Liver (tissue), 9 donors: Measurements from ENCODE around the gene CORO7. TPM values are rescaled to one million over a fixed set of nuclear protein-coding genes. Genes with fewer than 3 reads are reported as not detected.

Experiments used
- DNase-seq: peaks from one replicate; pipeline ENCODE4 v3.0.0-alpha.2; 2017; ENCODE audit warnings: low spot score
- H3K27ac ChIP-seq, 2 donors: one replicate each; pipeline ENCODE4 v1.7.0; 2013; ENCODE audit warnings: inconsistent platforms in 2 of 2, low read length in 2 of 2, control low read depth in 1 of 2, low read depth in 1 of 2, mild to moderate bottlenecking in 1 of 2
- H3K27me3 ChIP-seq, 4 donors: one replicate each; pipeline versions ENCODE4 v1.6.1 to v1.7.0; 2013; ENCODE audit warnings: low read length in 3 of 4, inconsistent platforms in 1 of 4, mild to moderate bottlenecking in 1 of 4, moderate library complexity in 1 of 4; ENCODE audit not compliant: control insufficient read depth in 4 of 4, insufficient read depth in 4 of 4
- H3K36me3 ChIP-seq, 4 donors: one replicate each; pipeline versions ENCODE4 v1.6.1 to v1.7.0; 2013; ENCODE audit warnings: low read length in 3 of 4, mild to moderate bottlenecking in 3 of 4, low read depth in 1 of 4, moderate library complexity in 1 of 4; ENCODE audit not compliant: control insufficient read depth in 4 of 4, insufficient read depth in 3 of 4
- H3K4me1 ChIP-seq, 4 donors: one replicate each; pipeline versions ENCODE4 v1.6.1 to v1.7.0; 2013; ENCODE audit warnings: low read length in 3 of 4, mild to moderate bottlenecking in 3 of 4, moderate library complexity in 1 of 4; ENCODE audit not compliant: control insufficient read depth in 4 of 4, insufficient read depth in 4 of 4
- H3K4me3 ChIP-seq, 3 donors: one replicate each; pipeline versions ENCODE4 v1.6.1 to v1.7.0; 2013; ENCODE audit warnings: low read length in 3 of 3, control low read depth in 1 of 3, low read depth in 1 of 3, mild to moderate bottlenecking in 1 of 3
- H3K9ac ChIP-seq, 2 donors: one replicate each; pipeline ENCODE4 v1.7.0; 2013; ENCODE audit warnings: low read length in 2 of 2, mild to moderate bottlenecking in 2 of 2, moderate library complexity in 2 of 2, control low read depth in 1 of 2, low read depth in 1 of 2
- H3K9me3 ChIP-seq, 4 donors: one replicate each; pipeline versions ENCODE4 v1.6.1 to v1.7.0; 2013; ENCODE audit warnings: low read length in 3 of 4; ENCODE audit not compliant: control insufficient read depth in 4 of 4
- ATF3 ChIP-seq: IDR thresholded peaks from 2 replicates; pipeline ENCODE4 v1.6.1; 2016; ENCODE audit warnings: antibody characterized with exemption
- EGR1 ChIP-seq, 2 donors: IDR thresholded peaks; 2 replicates each; pipeline ENCODE4 v1.6.1; 2016 to 2018; ENCODE audit warnings: antibody characterized with exemption in 2 of 2, low read depth in 2 of 2
- FOXA1 ChIP-seq: IDR thresholded peaks from 2 replicates; pipeline ENCODE4 v1.6.1; 2016; ENCODE audit warnings: antibody characterized with exemption
- FOXA2 ChIP-seq: IDR thresholded peaks from 2 replicates; pipeline ENCODE4 v1.6.1; 2016; ENCODE audit warnings: antibody characterized with exemption
- HNF4A ChIP-seq, 2 donors: conservative IDR thresholded peaks; 2 replicates each; pipeline ENCODE4 v1.6.1; 2016; ENCODE audit warnings: antibody characterized with exemption in 2 of 2, mild to moderate bottlenecking in 2 of 2
- HNF4G ChIP-seq: IDR thresholded peaks from 2 replicates; pipeline ENCODE4 v1.6.1; 2016; ENCODE audit warnings: antibody characterized with exemption
- NR2F2 ChIP-seq: IDR thresholded peaks from 2 replicates; pipeline ENCODE4 v1.6.1; 2016; ENCODE audit warnings: antibody characterized with exemption
- RAD21 ChIP-seq, 2 donors: IDR thresholded peaks; 2 replicates each; pipeline ENCODE4 v1.6.1; 2016; ENCODE audit warnings: antibody characterized with exemption in 2 of 2, mild to moderate bottlenecking in 2 of 2
- REST ChIP-seq: IDR thresholded peaks from 2 replicates; pipeline ENCODE4 v1.6.1; 2016; ENCODE audit warnings: antibody characterized with exemption, mild to moderate bottlenecking
- RXRA ChIP-seq, 2 donors: IDR thresholded peaks; 2 replicates each; pipeline ENCODE4 v1.6.1; 2017 to 2018; ENCODE audit warnings: antibody characterized with exemption in 2 of 2, mild to moderate bottlenecking in 1 of 2
- SP1 ChIP-seq: IDR thresholded peaks from 2 replicates; pipeline ENCODE4 v1.6.1; 2018; ENCODE audit warnings: antibody characterized with exemption, mild to moderate bottlenecking
- TAF1 ChIP-seq: conservative IDR thresholded peaks from 2 replicates; pipeline ENCODE4 v1.6.1; 2016; ENCODE audit warnings: antibody characterized with exemption, mild to moderate bottlenecking
- YY1 ChIP-seq: IDR thresholded peaks from 2 replicates; pipeline ENCODE4 v1.6.1; 2016; ENCODE audit warnings: antibody characterized with exemption, mild to moderate bottlenecking
- WGBS: extraction: QIAGEN DNeasy Blood & Tissue Kit; methylation state at CpG from one replicate; pipeline ENCODE4 v1.1.7; 2013; 5-methylcytosine and 5-hydroxymethylcytosine counted together
- polyA plus RNA-seq, 2 donors: library from polyadenylated mRNA; stranded (reverse) in 1 of 2; unstranded in 1 of 2; fragments of 200-250 nt in 1 of 2; fragments of >200 nt in 1 of 2; fragmentation: Nextera tagmentation in 1 of 2; extraction: Ambion mirVana in 1 of 2; gene quantifications; one replicate each; pipeline versions ENCODE4 v1.2.1 to v1.2.3, GENCODE V29; 2013 to 2015
- total RNA-seq, 2 donors: library from RNA; depleted of rRNA; stranded (reverse); fragments of >200 nt; gene quantifications; one replicate each; pipeline ENCODE4 v1.2.3, GENCODE V29; 2014
- TF ChIP-seq, protein P1 (sequence below): IDR thresholded peaks from 2 replicates; pipeline ENCODE4 v1.6.1; 2016; ENCODE audit warnings: antibody characterized with exemption
- TF ChIP-seq, protein P2 (sequence below): fragments of 150-350 bp; IDR thresholded peaks from 2 replicates; pipeline ENCODE4 v1.5.1; 2017; ENCODE audit warnings: improper control_type of control experiment, low read depth, low read length; ENCODE audit not compliant: missing input control
- donor health status: healthy.
- donor health status: healthy.
- donor health status: healthy.
- donor health status: healthy.
- donor health status: healthy.

CORO7 gene
- total and polyA plus RNA-seq, 4 donors: 7.3 to 21.5 (median 13.0) TPM

- H3K4me1 ChIP-seq: no peaks in the 10 kb centered on the region
- no peaks in the 10 kb centered on the region for H3K9me3 ChIP-seq
- peaks cover 27 to 81% (median 72%) of the 10 kb centered on the region in 4 donors for H3K36me3 ChIP-seq
- no peak overlapping the region for H3K4me3 ChIP-seq
- H3K27me3 ChIP-seq: no peaks in the 10 kb centered on the region
- DNase-seq: no peak
- no peak for TF ChIP-seq RAD21 (IDR thresholded peaks at IDR 0.05)
- TF ChIP-seq HNF4G: no peak
- TF ChIP-seq FOXA2: no peak
- no peak for TF ChIP-seq FOXA1
- no peak for TF ChIP-seq ATF3
- no peak for TF ChIP-seq EGR1 (IDR thresholded peaks at IDR 0.05; ENCODE audit: low read depth in 2 of 2)
- no peak for TF ChIP-seq HNF4A (conservative IDR thresholded peaks at IDR 0.05)
- TF ChIP-seq SP1: no peak
- TF ChIP-seq, protein P1, sequence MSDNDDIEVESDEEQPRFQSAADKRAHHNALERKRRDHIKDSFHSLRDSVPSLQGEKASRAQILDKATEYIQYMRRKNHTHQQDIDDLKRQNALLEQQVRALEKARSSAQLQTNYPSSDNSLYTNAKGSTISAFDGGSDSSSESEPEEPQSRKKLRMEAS: no peak
- TF ChIP-seq REST: no peak
- no peak overlapping the region for H3K9ac ChIP-seq
- no peak overlapping the region for H3K27ac ChIP-seq
- WGBS: 74% methylated on average over 5 of the region's 5 CpGs
These were observed 26.9 kb upstream of the CORO7 start for GRCh38 chr16:4443271-4443670.

GRCh38 chr16:4442371-4442770, 26.0 kb upstream of the CORO7 start:
- H3K36me3 ChIP-seq: peaks cover 29 to 82% (median 74%) of the 10 kb centered on the region in 4 donors
- H3K9me3 ChIP-seq: no peaks in the 10 kb centered on the region
- H3K27me3 ChIP-seq: no peaks in the 10 kb centered on the region
- DNase-seq: no peak
- TF ChIP-seq SP1 (no peak), FOXA1 (no peak), ATF3 (no peak), YY1 (no peak), REST (no peak), HNF4G (no peak), FOXA2 (no peak), HNF4A (conservative IDR thresholded peaks at IDR 0.05) (no peak), NR2F2 (no peak), RXRA (IDR thresholded peaks at IDR 0.05) (no peak), TAF1 (no peak)
- TF ChIP-seq, protein P2, sequence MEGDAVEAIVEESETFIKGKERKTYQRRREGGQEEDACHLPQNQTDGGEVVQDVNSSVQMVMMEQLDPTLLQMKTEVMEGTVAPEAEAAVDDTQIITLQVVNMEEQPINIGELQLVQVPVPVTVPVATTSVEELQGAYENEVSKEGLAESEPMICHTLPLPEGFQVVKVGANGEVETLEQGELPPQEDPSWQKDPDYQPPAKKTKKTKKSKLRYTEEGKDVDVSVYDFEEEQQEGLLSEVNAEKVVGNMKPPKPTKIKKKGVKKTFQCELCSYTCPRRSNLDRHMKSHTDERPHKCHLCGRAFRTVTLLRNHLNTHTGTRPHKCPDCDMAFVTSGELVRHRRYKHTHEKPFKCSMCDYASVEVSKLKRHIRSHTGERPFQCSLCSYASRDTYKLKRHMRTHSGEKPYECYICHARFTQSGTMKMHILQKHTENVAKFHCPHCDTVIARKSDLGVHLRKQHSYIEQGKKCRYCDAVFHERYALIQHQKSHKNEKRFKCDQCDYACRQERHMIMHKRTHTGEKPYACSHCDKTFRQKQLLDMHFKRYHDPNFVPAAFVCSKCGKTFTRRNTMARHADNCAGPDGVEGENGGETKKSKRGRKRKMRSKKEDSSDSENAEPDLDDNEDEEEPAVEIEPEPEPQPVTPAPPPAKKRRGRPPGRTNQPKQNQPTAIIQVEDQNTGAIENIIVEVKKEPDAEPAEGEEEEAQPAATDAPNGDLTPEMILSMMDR: no peak
- no peak overlapping the region for H3K9ac ChIP-seq
- no peak overlapping the region for H3K27ac ChIP-seq
- no peak overlapping the region for H3K4me3 ChIP-seq
- H3K4me1 ChIP-seq: no peaks in the 10 kb centered on the region
- WGBS: 95% methylated on average over 11 of the region's 11 CpGs
